Mesodermal cell (in vitro differentiated cells): ENCODE results near the gene PPP2R2B.
"Not testable (repeated sequence)": the region's sequence is repeated elsewhere in the genome, so short reads cannot be mapped to it uniquely, and the experiment has no call there.

Experiments used
- H3K27ac ChIP-seq: 2 replicates; pipeline ENCODE4 v1.7.0; 2013; ENCODE audit warnings: mild to moderate bottlenecking, low read depth, low read length, moderate library complexity; ENCODE audit not compliant: severe bottlenecking
- H3K36me3 ChIP-seq: 2 replicates; pipeline ENCODE4 v1.7.1; 2013; ENCODE audit warnings: mild to moderate bottlenecking, low read length, moderate library complexity; ENCODE audit not compliant: control insufficient read depth, insufficient read depth
- H3K4me1 ChIP-seq: one replicate; pipeline ENCODE4 v1.7.1; 2013; ENCODE audit warnings: mild to moderate bottlenecking, low read length; ENCODE audit not compliant: insufficient read depth, control insufficient read depth, poor library complexity, severe bottlenecking
- H3K4me3 ChIP-seq: 2 replicates; pipeline ENCODE4 v1.7.0; 2013; ENCODE audit warnings: low read length, control low read depth, mild to moderate bottlenecking; ENCODE audit not compliant: insufficient read depth, poor library complexity, severe bottlenecking; ENCODE audit errors: extremely low read depth
- H3K9me3 ChIP-seq: 2 replicates; pipeline ENCODE4 v1.7.1; 2013; ENCODE audit warnings: mild to moderate bottlenecking, low read length, moderate library complexity; ENCODE audit not compliant: control insufficient read depth
- WGBS, 2 experiments: methylation state at CpG; one replicate each; pipeline ENCODE4 v1.1.5; 2013; ENCODE audit warnings: missing lambda C conversion rate in 2 of 2; ENCODE audit not compliant: insufficient coverage in 2 of 2; 5-methylcytosine and 5-hydroxymethylcytosine counted together

PPP2R2B gene

DNA sequence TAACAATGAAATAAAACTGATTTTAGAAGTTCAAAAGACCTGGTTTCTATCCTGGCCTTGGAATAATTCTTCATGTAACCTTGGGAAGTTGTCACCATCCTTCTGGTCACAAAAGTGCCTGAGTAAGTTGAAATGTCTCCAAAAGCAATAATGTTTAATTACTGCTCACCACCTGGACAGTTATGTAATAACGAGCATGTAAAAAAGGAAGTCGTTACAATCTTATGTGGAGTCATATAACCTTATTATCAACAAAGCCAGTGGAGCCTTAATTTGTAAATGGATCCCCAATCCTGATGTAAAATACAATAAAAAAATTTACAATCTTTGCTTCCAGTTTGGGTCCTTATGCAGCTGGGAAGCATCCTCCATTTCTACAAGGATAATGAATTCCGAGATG is 298.3 kb downstream of the PPP2R2B start:
- Histone ChIP-seq H3K36me3 (no peaks in the 10 kb centered on the region), H3K4me1 (no peaks in the 10 kb centered on the region), H3K9me3 (peaks cover 5% of the 10 kb centered on the region), H3K4me3 (no peak overlapping the region), H3K27ac (no peak overlapping the region)
- WGBS, 2 experiments = 100% methylated on average over 1 to 2 of the region's 3 CpGs

DNA sequence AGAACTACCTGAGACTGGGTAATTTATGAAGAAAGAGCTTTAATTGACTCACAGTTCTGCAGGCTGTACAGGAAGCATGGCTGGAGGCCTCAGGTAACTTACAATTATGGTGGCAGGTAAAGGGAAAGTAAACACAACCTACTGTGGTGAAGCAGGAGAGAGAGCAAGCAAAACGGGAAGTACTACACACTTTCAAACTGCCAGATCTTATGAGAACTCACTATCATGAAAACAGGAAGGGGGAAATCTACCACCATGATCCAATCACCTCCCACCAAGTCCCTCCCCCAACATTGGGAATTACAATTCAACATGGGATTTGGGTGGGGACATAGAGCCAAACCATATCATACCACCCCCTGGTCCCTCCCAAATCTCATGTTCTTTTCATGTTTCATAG is 303.8 kb downstream of the PPP2R2B start:
- Histone ChIP-seq H3K27ac (no peak overlapping the region), H3K4me3 (no peak overlapping the region)
- no CpG with 5 or more reads among the region's 1 CpG for WGBS, 2 experiments

DNA sequence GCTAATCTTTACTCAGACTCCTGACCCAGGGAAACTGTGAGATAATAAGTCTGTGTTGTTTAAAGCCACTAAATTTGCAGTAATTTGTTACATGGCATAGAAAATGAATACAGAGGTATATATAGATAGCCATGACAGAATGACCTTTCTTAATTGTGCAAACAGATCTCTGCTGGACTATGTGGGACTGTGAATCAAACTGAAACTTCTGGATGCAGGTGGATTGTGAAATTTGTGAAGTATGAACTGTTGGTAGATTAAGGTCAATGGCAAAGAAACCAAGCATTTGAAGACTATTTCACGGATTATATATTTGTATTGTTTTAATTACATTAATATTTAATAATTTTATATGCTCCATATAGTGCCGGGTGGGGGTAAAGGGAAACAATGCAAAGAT is 310.4 kb downstream of the PPP2R2B start:
- Histone ChIP-seq H3K4me1 (peaks cover 20% of the 10 kb centered on the region), H3K36me3 (no peaks in the 10 kb centered on the region), H3K9me3 (peaks cover 9% of the 10 kb centered on the region), H3K4me3 (no peak overlapping the region), H3K27ac (no peak overlapping the region)
- WGBS, 2 experiments = no CpG with 5 or more reads among the region's 2 CpGs

More for the DNA sequence above, 303.8 kb downstream of the PPP2R2B start:
- Histone ChIP-seq H3K9me3 (peaks cover 9% of the 10 kb centered on the region), H3K36me3 (no peaks in the 10 kb centered on the region), H3K4me1 (no peaks in the 10 kb centered on the region)

DNA sequence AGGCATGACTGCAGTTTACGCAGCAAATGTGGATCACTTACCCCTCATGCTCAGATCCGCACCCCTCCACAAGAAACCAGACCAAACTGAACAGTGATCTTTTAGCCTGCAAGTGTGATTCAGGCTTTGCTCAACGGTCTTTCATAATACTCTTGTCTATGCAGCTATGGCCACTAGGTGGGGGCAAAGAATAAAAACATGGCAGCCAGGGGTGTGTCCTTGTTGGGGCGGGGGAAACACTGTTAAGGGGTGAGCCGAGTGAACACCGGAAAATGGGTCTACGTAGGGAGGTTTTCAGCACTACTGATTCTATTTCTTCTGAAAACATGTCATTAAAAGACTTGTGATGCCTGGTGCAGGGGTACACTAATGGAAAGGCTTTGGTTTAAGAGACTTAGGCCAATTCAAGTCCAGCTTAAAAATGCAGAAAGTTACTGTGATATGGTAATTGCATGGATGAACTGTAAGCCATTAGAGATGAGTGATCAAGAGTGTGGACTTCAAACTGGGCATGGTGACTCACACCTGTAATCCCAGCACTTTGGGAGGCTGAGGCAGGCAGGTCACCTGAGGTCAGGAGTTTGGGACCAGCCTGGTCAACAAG is 312.7 kb downstream of the PPP2R2B start:
- H3K4me1 ChIP-seq = peaks cover 27% of the 10 kb centered on the region
- 33 to 52% methylated on average over 3 of the region's 7 CpGs for WGBS, 2 experiments
- H3K4me3 ChIP-seq = no peak overlapping the region
- peak overlapping the region; percentile 57 for H3K27ac ChIP-seq
- H3K36me3 ChIP-seq = no peaks in the 10 kb centered on the region
- peaks cover 9% of the 10 kb centered on the region for H3K9me3 ChIP-seq

DNA sequence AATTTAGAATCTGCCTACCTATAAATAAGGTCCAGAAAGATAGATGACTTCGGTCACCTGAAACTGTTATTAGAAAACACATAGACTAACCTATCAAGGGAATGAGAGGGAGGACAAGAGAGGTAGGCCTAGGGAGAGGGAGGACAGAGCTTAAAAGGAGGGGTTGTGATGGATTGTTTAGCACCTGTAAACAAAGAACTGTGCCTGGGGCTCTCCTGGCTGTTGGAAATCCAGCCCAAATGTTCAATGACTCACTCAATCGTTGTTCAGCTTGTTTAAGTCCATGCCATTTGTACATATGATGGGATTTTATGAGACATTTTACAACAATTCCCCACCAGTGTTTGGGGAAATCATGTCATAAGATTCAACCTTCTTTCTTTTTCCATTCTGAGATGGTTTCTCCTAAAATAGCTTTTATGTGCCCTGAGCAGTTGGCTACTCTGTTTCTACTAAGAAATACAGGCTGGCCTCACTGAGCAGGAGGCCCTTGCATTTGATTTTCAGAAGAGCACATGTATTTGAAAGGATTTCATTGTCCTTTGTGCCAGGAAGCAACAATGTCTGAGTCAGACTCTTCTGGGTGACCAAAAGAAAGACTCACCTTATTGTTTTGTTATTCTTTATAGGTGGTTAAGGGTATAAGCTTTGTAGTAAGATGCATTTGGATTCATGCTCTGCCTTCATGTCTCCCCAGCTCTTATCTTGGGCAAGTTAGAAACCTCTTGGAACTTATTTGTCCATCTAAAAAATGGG is 314.4 kb downstream of the PPP2R2B start:
- Histone ChIP-seq H3K36me3 (no peaks in the 10 kb centered on the region), H3K9me3 (no peaks in the 10 kb centered on the region), H3K4me1 (peaks cover 34% of the 10 kb centered on the region), H3K4me3 (no peak overlapping the region), H3K27ac (no peak overlapping the region)
- no CpG with 5 or more reads among the region's 2 CpGs for WGBS, 2 experiments

DNA sequence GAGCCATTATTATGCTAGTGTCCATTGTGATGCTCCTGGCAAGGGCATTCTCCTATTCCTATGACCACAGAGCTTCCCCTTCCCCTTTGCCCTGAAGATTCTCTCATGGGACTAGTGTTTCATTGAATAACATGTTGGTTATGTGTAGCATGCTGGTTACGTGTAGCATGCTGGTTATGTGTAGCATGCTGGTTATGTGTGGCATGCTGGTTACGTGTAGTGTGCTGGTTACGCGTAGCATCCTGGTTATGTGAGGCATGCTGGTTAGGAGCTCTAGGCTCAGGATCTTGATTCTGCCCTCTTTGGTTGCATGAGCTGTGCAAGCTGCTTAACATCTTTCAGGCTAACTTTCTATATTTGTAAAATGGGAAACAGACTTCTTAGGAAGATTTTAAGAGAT is 316.1 kb downstream of the PPP2R2B start:
- Histone ChIP-seq H3K4me3 (no peak overlapping the region), H3K27ac (no peak overlapping the region), H3K36me3 (no peaks in the 10 kb centered on the region), H3K9me3 (peaks cover 4% of the 10 kb centered on the region), H3K4me1 (peaks cover 34% of the 10 kb centered on the region)
- 98% methylated on average over 4 of the region's 4 CpGs; no CpG with 5 or more reads in 1 of the 2 experiments for WGBS, 2 experiments

DNA sequence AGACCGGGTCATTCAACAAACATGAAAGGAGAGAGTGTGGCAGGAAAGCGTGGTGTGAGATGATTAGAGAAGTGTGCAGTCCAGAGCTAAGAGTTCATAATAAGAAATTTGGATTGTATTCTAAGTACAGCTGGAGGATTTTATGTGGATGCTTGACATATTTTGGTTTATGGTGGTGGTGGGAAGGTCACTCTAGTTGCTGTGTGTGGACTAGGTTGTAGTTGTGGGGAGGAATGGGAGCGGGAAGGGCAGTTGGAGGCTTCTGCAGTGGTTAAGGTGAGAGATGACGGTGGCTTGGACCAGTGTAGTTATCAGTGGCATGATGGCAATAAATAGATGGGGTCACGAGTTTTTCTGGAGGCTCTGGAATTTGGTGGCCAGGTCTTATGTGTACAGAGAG is 316.8 kb downstream of the PPP2R2B start:
- Histone ChIP-seq H3K4me3 (no peak overlapping the region), H3K4me1 (peaks cover 34% of the 10 kb centered on the region), H3K9me3 (peaks cover 6% of the 10 kb centered on the region), H3K36me3 (no peaks in the 10 kb centered on the region), H3K27ac (no peak overlapping the region)
- 91 to 92% methylated on average over 5 of the region's 5 CpGs for WGBS, 2 experiments

DNA sequence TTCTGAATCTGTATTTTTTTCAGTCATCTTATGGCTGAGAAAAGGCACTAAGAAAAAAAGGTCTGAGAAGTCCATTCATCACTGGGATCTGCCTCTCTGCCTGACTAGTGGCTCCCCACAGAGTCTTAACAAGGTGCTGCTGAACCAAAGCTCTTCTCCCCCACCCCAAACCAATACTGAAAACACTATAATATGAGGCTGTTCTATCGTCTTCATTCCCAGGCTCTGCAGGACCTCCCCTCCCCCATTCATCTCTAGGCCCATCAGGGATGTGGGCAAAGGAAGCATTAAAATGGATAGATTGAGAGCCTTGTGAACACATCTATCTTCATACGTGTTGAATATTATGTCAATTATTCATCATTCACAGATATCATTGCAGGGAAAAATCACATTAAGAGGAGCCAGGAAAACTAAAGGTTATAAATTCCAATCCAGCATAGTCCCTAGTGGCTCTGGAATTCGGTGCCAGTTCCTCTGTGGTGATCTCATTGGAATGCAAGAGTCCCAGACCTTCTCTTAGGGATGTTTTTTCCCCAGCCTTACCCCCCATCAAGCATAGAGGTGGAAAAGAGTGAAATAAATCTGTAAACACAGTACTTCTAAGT is 318.2 kb downstream of the PPP2R2B start:
- Histone ChIP-seq H3K9me3 (peaks cover 7% of the 10 kb centered on the region), H3K36me3 (no peaks in the 10 kb centered on the region), H3K4me1 (peaks cover 26% of the 10 kb centered on the region), H3K4me3 (no peak overlapping the region), H3K27ac (peak overlapping the region; percentile 95)
- 40% methylated on average over 1 of the region's 3 CpGs; no CpG with 5 or more reads in 1 of the 2 experiments for WGBS, 2 experiments

DNA sequence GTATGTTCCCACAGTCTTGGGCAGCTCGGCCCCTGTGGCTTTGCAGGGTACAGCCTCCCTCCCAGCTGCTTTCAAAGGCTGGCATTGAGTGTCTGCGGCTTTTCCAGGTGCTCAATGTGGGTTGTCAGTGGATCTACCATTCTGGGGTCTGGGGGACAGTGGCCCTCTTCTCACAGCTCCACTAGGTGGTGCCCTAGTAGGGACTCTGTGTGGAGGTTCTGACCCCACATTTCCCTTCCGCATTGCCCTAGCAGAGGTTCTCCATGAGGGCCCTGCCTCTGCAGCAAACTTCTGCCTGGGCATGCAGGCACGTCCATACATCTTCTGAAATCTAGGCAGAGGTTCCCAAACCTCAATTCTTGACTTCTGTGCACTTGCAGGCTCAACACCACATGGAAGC is 321.7 kb downstream of the PPP2R2B start:
- peaks cover 16% of the 10 kb centered on the region for H3K4me1 ChIP-seq
- not testable (repeated sequence) for H3K9me3 ChIP-seq, H3K4me3 ChIP-seq, H3K36me3 ChIP-seq, H3K27ac ChIP-seq
- 89 to 100% methylated on average over 2 to 3 of the region's 4 CpGs for WGBS, 2 experiments

DNA sequence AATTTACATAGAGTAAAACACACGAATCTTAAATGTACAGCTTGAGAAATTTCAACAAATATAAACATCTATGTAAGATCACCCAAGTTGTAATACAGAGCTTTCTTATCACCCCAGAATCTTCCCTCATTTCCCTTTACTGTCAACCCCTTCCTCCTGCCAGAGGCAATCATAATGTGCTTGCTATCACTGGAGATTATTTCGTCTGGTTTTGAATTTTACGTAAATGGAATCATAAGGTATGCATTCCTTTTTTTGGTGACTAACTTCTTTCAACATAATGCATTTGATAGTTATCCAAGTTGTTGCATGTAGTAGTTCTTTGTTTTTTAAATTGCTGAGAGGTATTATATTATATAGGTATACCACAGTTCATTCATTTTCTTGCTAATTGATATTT is 325.1 kb downstream of the PPP2R2B start:
- no CpG with 5 or more reads among the region's 3 CpGs for WGBS, 2 experiments
- peaks cover 7% of the 10 kb centered on the region for H3K9me3 ChIP-seq

DNA sequence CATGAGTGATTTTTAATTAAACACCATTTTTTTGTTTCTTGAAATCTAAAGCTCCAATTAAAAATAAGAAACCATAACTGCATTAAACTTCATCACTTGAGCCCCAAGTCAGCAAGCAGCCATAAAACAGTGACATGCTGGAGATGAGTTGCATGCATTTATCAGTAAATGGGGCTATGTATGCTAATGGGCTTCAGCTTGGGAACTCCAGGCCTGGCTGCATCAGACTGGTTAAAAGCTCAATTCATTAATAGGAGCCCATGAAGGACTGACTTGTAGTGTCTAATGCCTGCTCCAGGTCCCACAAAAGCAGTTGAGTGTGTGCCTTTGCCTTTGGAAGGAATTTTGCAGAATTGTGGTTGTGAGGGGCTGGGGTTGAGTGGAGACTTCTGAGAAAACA is 328.9 kb downstream of the PPP2R2B start:
- Histone ChIP-seq H3K4me3 (no peak overlapping the region), H3K36me3 (no peaks in the 10 kb centered on the region), H3K9me3 (no peaks in the 10 kb centered on the region), H3K4me1 (peaks cover 2% of the 10 kb centered on the region), H3K27ac (no peak overlapping the region)

More for the DNA sequence above, 325.1 kb downstream of the PPP2R2B start:
- Histone ChIP-seq H3K4me1 (peaks cover 2% of the 10 kb centered on the region), H3K4me3 (no peak overlapping the region), H3K36me3 (no peaks in the 10 kb centered on the region), H3K27ac (no peak overlapping the region)
